Measurements from ENCODE around the gene SLC39A7.

Gene SLC39A7

DNA sequence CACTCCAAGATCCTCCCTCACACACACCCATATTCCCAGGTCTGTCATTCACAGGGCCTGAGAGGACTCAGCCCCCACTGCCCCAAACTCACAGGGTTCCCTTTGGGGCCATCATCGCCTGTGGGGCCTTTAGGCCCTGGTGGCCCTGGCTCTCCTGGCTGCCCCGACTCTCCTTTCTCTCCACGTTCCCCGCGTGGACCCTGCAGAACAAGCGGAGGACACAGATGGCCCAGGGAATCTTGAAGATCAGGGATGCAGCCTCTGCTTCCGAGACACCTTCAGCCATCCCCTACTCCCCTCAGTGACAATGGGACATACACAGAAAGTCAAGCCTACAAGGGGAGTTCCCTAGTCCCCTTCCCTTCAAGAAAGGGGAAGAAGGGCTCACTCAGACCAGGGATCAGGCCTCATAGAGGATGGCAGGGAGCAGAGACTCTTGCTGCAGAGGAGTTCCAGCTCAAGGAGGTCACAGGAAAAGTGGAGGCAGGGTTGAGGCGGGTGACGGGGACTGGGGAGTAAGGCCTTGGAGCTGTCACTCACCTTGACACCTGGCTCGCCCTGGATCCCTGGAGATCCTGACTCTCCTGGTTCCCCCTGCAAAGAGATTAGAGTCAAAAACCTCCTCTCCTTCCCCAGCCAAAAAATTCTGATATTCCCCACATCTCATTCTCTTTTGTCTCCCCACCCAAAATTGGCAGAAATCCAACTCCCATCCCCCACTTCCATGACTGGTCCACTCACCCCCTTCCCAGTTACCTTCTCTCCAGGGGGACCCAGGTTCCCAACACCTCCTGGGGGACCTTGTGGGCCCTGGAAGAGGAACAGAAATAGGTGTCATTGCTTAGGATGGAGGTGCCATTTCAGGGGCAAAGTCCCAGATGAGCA is 31.1 kb upstream of the SLC39A7 start:
- ChIA-PET CTCF (no interaction called here), POLR2A (no interaction called here)
- DNase-seq (ENCODE audit: low read depth, low spot score), result no peak
- no peak overlapping the region for H3K4me3 ChIP-seq (ENCODE audit: low read depth, low read length)
- no peak for TF ChIP-seq CTCF (IDR thresholded peaks at IDR 0.05; ENCODE audit: insufficient read depth, low read length, missing control alignments)

DNA sequence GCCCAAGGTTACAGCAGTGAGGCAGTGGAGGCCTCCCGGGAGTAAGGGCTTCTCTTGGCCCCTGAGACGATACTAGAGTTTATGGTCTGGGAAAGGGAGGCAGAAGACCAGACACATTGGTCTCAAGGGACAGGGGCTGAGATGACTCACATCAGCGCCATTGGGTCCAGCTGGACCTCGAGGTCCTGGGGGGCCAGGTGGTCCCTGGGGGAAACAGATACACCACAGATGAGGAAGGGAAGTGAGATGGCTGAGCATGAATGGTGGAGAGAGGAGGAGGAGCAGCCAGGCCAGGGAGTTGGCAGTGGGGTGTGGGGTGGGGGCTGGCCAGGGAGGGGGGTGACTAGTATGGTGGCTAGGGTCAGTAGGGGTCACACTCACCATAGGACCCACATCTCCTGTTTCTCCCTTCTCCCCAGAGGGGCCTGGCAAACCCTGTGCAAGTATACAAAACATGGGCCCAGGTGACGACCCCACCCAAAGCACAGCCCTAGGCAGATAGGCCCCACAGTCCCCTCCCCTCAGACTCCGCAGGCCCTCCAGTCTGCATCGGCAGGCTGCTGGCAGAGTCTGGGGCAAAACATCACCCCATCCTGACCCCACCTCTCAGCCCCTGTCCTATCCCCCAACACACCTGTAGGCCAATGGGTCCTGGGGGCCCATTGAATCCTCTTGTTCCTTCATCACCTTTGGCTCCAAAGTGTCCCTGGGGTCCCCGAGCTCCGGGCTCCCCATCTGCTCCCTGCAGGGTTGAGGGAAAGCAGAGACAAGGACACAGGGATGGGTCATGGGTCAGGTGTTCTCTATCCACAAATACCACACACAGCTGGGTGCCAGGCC is 30.3 kb upstream of the SLC39A7 start:
- ChIA-PET POLR2A (no interaction called here), CTCF (interaction anchor here (1.0 kb wide), 1 partner anchor 8 kb away, joined by 4 read pairs; no protein-coding TSS in a partner anchor)
- no peak for DNase-seq (ENCODE audit: low read depth, low spot score)
- no peak for TF ChIP-seq CTCF (IDR thresholded peaks at IDR 0.05; ENCODE audit: insufficient read depth, low read length, missing control alignments)
- no peak overlapping the region for H3K4me3 ChIP-seq (ENCODE audit: low read depth, low read length)

GRCh38 chr6:33171016-33171879 is 29.4 kb upstream of the SLC39A7 start:
- DNase-seq (ENCODE audit: low read depth, low spot score), result no peak
- ChIA-PET POLR2A (no interaction called here), CTCF (interaction anchor here (1.0 to 4.3 kb wide), 7 partner anchors 9 to 303 kb away, joined by 3 to 44 read pairs (median 6); no protein-coding TSS in a partner anchor)
- no peak for TF ChIP-seq CTCF (IDR thresholded peaks at IDR 0.05; ENCODE audit: insufficient read depth, low read length, missing control alignments)
- no peak overlapping the region for H3K4me3 ChIP-seq (ENCODE audit: low read depth, low read length)

DNA sequence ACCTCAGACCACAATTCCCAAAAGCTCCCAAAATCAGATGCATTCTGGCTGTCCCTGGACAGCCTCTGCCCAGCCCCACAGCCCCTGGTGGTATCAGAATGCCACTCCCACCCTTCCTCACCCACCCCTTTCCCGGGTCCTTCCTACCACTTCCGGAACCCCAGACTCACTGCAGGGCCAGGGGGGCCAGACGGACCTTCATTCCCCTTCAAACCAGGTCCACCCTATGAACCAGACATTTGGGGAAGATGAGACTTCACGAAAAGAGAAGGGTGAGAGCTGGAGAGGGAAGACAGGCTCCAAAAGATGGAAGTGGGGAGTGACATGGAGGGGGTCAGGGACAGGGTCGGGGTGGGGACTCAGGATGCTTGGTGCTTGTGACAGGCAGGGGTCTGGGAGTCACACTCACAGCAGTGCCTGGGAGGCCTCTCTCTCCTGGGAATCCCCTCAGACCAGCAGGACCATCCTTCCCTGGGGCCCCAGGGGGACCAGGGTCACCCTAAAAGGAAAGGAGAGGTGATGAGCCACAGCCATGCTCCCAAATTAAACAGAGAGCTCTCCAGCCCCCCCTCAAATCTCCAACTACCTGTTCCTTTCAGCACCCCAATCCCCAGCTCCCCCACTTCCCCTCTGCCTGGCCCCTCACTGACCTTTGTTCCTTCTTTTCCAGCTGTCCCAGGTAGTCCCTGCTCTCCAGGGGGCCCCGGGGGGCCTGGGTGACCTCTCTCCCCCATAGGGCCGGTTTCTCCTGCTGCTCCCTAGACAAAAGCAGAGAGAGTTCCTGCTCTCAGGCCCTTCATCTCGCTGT is 28.6 kb upstream of the SLC39A7 start:
- no peak for TF ChIP-seq CTCF (IDR thresholded peaks at IDR 0.05; ENCODE audit: insufficient read depth, low read length, missing control alignments)
- ChIA-PET POLR2A (no interaction called here), CTCF (interaction anchor here (0.6 to 5.1 kb wide), 15 partner anchors 10 to 304 kb away, joined by 3 to 44 read pairs (median 6); partner anchors contain the start of gene HLA-DMA)
- no peak overlapping the region for H3K4me3 ChIP-seq (ENCODE audit: low read depth, low read length)
- DNase-seq (ENCODE audit: low read depth, low spot score), result no peak

DNA sequence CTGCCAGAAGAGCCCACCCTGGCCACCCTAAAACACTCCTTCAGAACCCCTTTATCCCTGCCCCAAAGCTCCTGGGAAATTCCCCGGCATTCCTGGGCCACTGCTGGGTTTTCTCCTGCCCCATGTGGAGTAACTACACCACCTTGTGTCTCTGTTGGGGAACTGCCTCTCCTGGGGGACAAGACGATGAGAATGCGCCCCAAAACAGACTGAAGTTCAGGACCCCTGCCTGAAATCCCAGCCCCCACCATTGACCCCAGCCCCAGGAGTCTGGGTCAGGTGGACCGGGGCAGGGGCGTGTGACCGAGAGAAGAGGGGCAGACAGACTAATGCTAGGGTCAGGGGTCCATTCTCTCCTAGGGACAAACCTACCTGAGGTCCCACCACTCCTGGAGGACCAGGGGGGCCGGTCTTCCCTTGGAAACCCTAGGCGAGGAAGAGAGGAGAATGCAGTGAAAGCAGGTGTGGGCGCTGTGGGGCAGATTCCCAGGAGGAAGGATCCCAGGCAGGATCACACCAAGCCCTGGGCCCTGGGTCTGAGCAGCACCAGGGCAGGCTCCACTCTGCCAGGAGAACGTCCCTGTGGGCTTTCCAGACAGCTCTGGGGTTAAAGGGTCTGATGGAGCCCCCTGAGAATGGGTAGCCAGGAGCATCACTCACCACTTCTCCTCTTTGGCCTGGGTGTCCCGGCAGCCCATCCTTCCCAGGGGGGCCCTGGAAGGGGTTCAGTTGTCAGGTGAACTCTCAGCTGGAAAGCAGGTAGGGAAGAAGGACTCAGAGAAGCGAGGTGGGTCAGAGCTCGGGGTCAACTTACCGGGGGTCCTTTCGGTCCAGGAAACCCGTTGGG is 27.8 kb upstream of the SLC39A7 start:
- no peak for DNase-seq (ENCODE audit: low read depth, low spot score)
- POLR2A ChIA-PET, result no interaction called here
- TF ChIP-seq CTCF (IDR thresholded peaks at IDR 0.05; ENCODE audit: insufficient read depth, low read length, missing control alignments), result peak; percentile 67

More for the DNA sequence above, 27.8 kb upstream of the SLC39A7 start:
- no peak overlapping the region for H3K4me3 ChIP-seq (ENCODE audit: low read depth, low read length)
- CTCF ChIA-PET, result interaction anchor here (0.6 to 5.1 kb wide), 22 partner anchors 9 to 290 kb away, joined by 3 to 44 read pairs (median 5); partner anchors contain the start of gene HLA-DMA

Measured in AG04449 (cell line).